K562 (cell line): ENCODE measurements around the gene MAP2K7. TPM values are rescaled to one million over a fixed set of nuclear protein-coding genes. Genes with fewer than 3 reads are reported as not detected.

Experiments used
- BACH1 ChIP-seq: fragments of 200-800 bp; sonication (Bioruptor generic); IDR thresholded peaks from 2 replicates; pipeline ENCODE4 v1.6.1; 2016; ENCODE audit warnings: missing genetic modification characterization, missing compliant biosample characterization
- CBX3 ChIP-seq, 2 experiments: IDR thresholded peaks; 1 replicate in 1 of 2; 2 replicates in 1 of 2; pipeline ENCODE4 v1.6.1; 2012; ENCODE audit warnings: inconsistent platforms in 2 of 2, low read length in 2 of 2, borderline replicate concordance in 1 of 2, control low read depth in 1 of 2
- CREM ChIP-seq: IDR thresholded peaks from 2 replicates; pipeline ENCODE4 v1.6.1; 2014; ENCODE audit warnings: antibody characterized with exemption, low read depth
- ILF3 ChIP-seq: fragments of 450-650 bp; IDR thresholded peaks from 2 replicates; pipeline ENCODE4 v1.6.1; 2018; ENCODE audit warnings: antibody characterized with exemption, mild to moderate bottlenecking, moderate library complexity, borderline replicate concordance
- L3MBTL2 ChIP-seq: fragments of 450-650 bp; IDR thresholded peaks from 2 replicates; pipeline ENCODE4 v1.6.1; 2016; ENCODE audit warnings: mild to moderate bottlenecking, moderate library complexity
- PHF20 ChIP-seq: fragments of 450-650 bp; IDR thresholded peaks from 2 replicates; pipeline ENCODE4 v1.6.1; 2018; ENCODE audit not compliant: partially characterized antibody
- REST ChIP-seq, 2 experiments: fragments of 450-650 bp; formaldehyde crosslinking in 1 of 2; IDR thresholded peaks; 2 replicates each; pipeline versions ENCODE4 v1.4.0 to v1.6.1; 2014 to 2020; ENCODE audit warnings: mild to moderate bottlenecking in 2 of 2, borderline replicate concordance in 1 of 2, low read depth in 1 of 2
- SREBF1 ChIP-seq: fragments of 150-350 bp; IDR thresholded peaks from 2 replicates; pipeline ENCODE4 v1.6.1; 2014; ENCODE audit warnings: antibody characterized with exemption, low read depth, low read length, borderline replicate concordance
- TRIM25 ChIP-seq: fragments of 450-650 bp; IDR thresholded peaks from 2 replicates; pipeline ENCODE4 v1.7.0; 2016; ENCODE audit warnings: borderline replicate concordance
- TSHZ1 ChIP-seq: fragments of 250-450 bp; sonication (Bioruptor Pico); IDR thresholded peaks from 2 replicates; pipeline ENCODE4 v1.4.0; 2020; ENCODE audit warnings: mild to moderate bottlenecking, moderate library complexity
- ZBTB1 ChIP-seq: sonication (generic); formaldehyde crosslinking; IDR thresholded peaks from 2 replicates; pipeline ENCODE4 v1.8.1; 2023; ENCODE audit warnings: missing genetic modification reagents, low read depth, mild to moderate bottlenecking, borderline replicate concordance
- ZNF511 ChIP-seq: sonication (generic); formaldehyde crosslinking; IDR thresholded peaks from 2 replicates; pipeline ENCODE4 v1.8.0; 2022; ENCODE audit warnings: mild to moderate bottlenecking, missing genetic modification reagents
- polyA plus RNA-seq, 8 experiments: library from polyadenylated mRNA; depleted of rRNA in 4 of 8; stranded (reverse) in 5 of 8; unstranded in 3 of 8; fragments of >200 nt; fragmentation: Nextera tagmentation in 2 of 8; fragmentation: Illumina TruSeq in 1 of 8; extraction: Ambion mirVana in 2 of 8; extraction: Trizol in 1 of 8; gene quantifications; 2 replicates each; pipeline versions ENCODE4 v1.2.1 to v1.2.3, GENCODE V29; 2011 to 2014; ENCODE audit warnings: inconsistent platforms in 1 of 8, missing spikeins in 1 of 8
- total RNA-seq, 7 experiments: library from RNA; depleted of rRNA in 6 of 7; stranded (reverse); fragments of >200 nt in 6 of 7; fragmentation: Illumina TruSeq in 2 of 7; extraction: Trizol in 2 of 7; gene quantifications; 2 replicates each; pipeline versions ENCODE4 v1.2.1 to v1.2.3, GENCODE V29; 2011 to 2021; ENCODE audit warnings: low replicate concordance in 1 of 7

MAP2K7 gene
- total and polyA plus RNA-seq, 9 of the 15 experiments (the other 6 are each of a cell fraction or from before 2014, with no cell fraction given), result 0.51 to 45.8 (median 14.1) TPM

- TF ChIP-seq REST (IDR thresholded peaks at IDR 0.05; ENCODE audit: borderline replicate concordance), result no peak
- TF ChIP-seq REST (CRISPR knock-in tag; IDR thresholded peaks at IDR 0.05; ENCODE audit: low read depth), result peak; percentile 62; the same call in 1 of the 2 replicates
- no peak for TF ChIP-seq TSHZ1 (CRISPR knock-in tag)
- no peak for TF ChIP-seq CREM
- 0 out of 2 replicates have a peak, but pooled peaks have one; percentile 30 for TF ChIP-seq ZNF511 (CRISPR knock-in tag)
- TF ChIP-seq ILF3, result no peak
- TF ChIP-seq L3MBTL2, result 0 out of 2 replicates have a peak, but pooled peaks have one; percentile 18
- no peak for TF ChIP-seq PHF20
- TF ChIP-seq ZBTB1 (CRISPR knock-in tag), result peak; percentile 79; the same call in 1 of the 2 replicates
- no peak for TF ChIP-seq CBX3 (IDR thresholded peaks at IDR 0.05; ENCODE audit: borderline replicate concordance in 1 of 2, low read length in 2 of 2)
- no peak for TF ChIP-seq BACH1 (tag)
- no peak for TF ChIP-seq TRIM25
- TF ChIP-seq SREBF1, result no peak
These were observed 41.9 kb upstream of the MAP2K7 start (continued) for GRCh38 chr19:7861619-7862412.
